ENCODE data around the gene ABTB1.
"Not testable (repeated sequence)": the region's sequence is repeated elsewhere in the genome, so short reads cannot be mapped to it uniquely, and the experiment has no call there.

Gene ABTB1

DNA sequence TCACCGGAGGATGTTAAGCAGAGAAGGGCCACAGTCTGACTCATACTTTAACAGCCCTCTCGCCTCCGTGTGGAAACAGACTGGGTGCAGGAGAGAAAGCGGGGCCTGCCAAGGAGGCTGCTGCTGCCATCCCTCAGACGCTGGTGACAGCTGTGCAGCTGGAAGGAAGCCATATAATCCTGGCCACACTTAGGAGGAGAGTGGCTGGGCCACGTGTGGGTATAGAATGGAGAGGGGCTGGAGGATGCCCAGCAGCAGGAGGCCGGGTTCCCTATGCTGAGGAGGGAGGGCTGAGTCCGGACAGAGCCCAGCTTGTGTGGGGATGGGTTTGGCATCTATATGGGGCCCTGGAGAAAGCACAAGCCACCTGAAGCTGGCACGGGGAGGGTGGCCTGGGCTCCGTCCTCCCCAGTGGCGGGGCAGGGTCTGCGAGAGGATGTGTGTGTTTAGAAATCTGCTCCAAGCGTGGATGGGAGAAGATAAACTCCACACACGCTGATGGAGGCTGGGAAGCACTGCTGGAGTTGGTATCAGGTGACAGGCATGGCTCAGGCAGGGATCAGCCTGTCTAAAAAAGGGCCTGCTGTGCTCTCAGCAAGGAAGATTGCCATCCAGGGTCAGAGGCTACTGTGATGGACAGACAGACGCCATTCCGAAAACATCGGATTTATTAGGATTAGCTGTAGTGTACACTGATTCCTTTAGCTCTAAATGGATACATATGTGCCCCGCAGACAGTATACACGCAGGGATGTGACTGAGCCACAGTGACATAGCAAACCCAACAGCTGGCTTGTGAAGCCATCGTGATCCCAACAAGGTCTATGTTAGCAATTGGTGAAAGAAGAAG is 15.9 kb downstream of the ABTB1 start:
- DNase-seq: no peak

DNA sequence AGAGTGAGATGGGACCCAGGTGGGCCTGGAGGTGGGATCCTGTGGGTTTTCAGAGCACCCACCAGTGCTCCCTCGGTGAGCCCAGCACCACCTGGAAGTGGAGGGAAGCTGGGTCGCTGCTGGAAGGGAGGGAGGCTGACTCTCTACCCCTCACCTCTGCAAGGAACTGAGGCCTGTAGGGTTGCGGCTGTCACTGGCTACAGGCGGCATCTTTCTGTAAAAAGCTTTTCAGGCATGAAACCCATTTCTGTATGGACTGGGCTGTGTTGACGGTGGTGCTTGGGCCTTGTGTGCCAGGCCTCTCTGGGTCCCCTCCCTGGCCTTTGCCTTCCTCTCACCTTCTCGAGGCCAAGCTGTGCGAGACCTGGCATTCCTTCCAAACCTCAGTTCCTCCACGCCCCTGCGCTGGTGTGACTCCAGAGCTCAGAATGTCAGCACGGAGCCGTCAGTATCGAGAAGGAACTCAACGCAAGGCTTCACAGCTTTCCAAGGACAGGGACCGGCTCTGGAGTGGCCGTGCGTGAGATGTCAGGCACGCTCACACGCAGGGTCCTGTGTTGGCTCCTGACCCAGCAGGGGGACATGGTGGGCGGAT is 16.6 kb downstream of the ABTB1 start:
- no peak for DNase-seq

DNA sequence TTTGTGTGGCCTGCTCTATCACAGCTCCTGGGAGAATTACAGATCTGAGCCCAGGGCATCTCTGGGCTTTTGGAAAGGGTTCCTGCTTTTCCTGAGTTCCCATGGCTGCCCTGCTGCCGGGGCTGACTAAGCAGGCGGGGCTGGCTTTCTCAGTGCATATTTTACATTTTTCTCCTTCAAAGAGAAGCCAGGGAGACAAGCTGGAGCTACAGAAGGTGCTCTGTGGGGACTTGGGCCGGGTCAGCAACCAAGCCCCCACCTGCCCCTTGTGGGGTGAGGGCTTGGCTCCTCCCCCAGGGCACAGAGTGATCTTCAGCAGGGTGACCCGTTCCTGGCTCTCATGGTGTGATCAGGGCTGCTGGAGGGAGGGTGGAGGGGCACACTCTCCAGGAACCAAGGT is 17.4 kb downstream of the ABTB1 start:
- no peak for DNase-seq

GRCh38 chr3:127690823-127691452 is 18.2 kb downstream of the ABTB1 start:
- DNase-seq: peak; percentile 23

GRCh38 chr3:127691489-127691888 is 18.7 kb downstream of the ABTB1 start:
- no peak for DNase-seq

DNA sequence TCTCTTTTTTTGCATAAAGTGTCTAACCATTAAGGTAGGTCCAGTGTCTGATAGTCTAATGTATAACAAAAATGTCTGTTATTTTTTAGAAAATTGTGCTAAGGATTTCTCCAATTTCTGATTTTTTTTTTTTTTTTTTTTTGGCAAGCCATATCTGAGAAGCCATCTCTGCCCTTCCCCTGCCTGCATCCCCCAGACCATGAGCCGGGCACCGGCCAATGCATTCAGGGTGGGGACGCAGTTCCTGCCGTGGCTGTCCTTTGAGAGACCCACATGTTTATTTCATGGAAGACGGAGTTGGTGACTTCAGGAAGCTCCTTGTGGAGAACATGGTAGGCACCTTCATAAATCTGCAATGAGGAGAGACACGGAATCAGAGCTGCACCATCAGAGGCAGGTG is 19.2 kb downstream of the ABTB1 start:
- DNase-seq: no peak

DNA sequence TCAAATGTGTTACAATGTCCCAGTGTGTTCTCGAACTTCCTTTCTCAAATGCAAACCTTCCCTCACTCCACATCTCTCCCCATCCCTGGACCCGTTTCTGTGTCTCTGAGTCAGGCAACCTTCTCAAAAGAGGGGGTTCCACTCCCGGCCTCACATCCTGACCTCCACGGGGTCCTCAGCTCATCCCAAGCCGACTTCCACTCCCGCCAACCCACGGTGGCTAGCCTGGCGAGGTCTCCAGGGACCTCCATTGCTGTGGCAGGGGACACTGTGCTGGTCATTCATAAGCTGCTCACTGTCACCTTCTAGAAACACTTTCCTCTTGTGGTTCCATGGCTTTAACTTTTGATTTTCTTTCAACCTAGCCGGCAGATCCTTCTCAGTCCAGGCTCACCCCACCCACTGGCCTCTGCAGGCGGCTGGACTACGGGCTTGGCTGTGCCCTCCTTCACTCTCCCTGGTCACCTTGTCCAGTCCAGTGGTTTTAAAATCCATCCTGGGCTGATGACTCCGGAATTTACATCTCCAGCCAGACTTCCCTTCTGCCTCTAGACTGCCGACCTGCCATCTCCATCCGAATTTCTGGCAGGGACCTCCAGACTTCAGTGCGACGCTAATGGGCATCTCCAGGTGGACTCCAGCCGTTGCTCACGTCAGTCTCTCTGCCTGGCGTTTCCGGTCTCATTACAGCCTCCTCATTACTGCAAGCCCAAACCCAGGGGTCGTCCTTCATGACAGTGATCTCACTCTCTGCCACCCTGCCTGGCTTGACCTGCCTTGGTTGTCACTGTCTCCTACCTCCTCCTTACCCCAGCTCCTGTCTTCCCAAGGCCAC is 20.0 kb downstream of the ABTB1 start:
- no peak for DNase-seq

- DNase-seq: no peak
Measured at GRCh38 chr3:127693336-127693843, 20.6 kb downstream of the ABTB1 start.

DNA sequence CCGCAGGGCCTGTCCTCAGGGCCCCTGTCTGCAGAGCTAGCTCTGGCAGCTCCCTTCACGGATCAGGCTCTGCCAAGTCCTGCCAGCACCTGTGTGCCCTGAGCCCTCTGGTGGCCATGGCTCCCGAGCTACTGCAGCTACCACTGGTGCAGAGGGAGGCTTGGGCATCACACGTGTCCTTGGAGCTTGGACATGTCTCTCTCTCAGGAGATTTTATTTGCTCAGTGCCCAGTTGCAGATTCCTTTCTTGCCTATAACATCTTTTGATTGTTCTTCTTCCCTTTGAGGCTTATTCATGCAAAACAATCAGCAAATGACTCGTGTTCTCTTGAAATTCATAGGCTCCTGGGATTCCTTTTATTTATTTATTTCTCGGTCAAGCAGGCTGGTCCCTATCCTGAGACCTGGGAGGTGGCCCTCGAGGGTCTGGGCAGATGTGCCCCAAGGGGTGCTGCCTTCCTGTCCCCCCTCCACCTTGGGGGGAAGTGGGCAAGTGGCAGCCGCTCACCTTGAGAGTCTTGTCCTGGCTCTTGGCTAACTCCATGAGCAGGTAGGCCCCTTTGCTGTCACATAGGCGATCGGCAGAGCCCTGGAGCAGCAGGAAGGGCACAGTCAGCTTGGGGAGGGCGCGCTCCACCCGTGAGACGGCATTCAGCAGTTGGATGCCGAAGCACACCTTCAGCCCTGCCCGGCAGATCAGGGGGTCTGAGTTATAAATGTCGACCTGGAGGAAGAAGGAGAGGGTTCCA is 21.9 kb downstream of the ABTB1 start:
- DNase-seq: peak; percentile 55

DNA sequence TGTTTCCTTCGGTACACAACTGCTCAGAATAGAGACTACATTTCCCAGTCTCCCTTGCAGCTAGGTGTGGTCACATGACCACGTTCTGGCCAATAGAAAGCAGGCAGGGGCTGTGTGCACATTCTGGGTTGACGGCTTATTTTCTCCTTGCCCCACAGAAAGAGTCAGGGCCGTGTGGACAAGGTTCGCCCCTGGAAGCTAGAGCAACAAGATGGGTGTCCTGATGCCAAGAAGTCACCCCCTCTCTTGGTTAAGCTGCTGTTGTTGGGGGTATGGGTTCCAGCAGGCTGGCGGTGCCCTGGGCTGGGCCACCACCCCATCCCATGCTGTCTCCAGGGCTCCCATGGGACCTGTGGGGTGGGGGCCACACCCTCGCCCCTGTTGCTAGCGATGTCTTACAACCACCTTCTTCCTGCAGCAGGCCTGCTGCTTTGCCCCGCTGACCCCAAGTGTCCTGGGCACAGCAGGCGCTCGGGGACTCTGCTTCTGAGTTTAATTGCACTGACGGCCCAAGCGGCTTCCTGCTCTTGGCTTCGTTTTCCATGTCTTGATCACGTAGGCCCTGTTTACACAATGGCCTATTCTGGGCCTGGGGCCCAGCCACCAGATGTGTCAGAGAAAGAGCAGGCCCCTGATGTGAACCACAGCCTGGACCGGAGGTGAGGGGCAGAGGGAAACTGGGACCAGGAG is 24.9 kb downstream of the ABTB1 start:
- peak; percentile 76 for DNase-seq

GRCh38 chr3:127698286-127698685 is 25.5 kb downstream of the ABTB1 start:
- DNase-seq: no peak

DNA sequence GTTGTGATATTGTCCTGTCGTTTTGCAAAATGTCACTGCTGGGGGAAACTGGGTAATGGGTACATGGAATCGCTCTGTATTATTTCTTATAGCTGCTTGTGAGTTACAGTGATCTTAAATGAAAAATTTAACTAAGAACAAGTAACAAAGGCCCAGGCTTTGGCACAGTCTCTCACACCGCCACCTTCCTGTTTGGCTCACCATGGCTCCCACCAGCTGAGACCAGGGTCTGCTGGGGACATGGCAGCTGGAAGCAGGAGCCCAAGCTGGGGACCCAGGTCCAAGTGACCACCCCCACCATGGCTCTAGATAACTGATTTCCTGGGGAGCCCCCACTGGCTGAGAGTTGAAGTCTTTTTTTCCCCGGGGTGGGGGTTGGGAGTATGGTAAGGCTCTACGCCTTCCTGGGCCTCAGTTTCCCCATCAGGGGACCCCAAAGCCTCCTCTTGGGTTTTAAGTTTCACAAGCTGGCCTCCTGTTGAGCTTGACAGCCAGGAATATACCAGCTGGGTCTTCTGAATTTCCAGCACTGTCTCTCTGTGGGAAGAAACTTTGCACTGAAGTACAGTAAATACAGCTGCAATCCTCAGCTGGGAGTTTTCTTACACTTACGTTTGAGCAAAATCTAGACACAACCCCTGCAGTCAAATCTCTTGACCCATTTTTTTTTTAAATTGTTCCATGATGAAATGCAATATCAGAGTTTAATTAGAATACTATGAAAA is 26.1 kb downstream of the ABTB1 start:
- DNase-seq: no peak

DNA sequence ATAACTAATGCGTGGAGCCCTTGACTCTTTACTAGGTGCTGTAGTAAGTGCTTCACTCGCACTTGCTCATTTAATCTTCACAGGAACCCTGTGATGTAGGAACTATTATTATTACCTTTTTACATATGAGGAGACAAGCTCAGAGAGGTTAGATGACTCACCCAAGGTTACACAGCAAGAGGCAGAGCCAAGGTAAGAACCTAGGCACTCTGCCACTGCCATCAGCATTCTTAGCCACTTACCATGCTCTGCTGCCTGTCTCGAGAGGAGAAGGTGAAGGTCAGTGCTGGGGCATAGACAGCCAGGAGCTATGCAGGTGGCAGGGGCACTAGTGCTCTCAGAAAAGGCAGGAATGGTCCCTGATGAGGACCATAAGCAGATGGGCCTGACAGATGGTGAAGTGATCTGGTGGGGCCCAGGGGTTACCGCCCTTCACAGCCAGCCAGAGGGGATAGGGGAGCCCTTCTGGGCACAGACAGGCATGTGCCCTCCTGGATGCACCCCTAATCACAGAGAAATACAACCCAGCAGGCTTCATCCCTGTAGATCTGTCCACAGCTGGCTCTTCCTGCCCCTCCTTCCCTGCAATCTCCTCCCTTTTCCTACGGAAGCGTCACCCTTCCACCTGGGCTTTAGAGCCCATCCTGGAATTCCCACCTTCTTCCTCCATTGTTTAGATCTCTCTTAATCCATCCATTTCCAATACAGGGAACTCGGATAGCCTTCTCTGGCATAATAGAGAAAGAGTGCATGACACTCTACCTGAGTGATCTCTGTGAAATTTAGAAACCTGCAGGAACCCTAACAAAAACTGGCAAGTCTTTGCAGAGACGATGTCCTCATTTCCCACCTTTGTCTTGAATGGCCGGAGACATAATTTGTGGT is 26.9 kb downstream of the ABTB1 start:
- no peak for DNase-seq

DNA sequence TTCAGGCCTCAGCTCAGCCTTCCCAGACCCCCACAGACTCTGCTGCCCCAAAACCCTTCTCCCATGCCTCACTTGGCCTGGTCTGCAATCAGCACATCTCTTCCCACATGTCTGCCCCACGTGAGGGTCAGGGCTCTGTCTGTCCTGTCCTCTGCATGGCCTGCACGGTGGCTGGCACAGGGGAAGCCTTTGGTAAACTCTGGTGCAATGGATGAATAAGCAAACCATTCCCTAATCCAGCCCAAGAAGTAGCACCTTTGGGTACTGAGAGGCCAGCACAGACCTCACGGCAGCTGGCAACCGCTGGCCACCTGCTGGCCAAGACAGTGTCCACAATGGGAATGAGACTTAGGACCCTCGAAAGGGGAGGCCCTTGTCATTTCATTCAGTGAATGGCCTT is 27.7 kb downstream of the ABTB1 start:
- no peak for DNase-seq

DNA sequence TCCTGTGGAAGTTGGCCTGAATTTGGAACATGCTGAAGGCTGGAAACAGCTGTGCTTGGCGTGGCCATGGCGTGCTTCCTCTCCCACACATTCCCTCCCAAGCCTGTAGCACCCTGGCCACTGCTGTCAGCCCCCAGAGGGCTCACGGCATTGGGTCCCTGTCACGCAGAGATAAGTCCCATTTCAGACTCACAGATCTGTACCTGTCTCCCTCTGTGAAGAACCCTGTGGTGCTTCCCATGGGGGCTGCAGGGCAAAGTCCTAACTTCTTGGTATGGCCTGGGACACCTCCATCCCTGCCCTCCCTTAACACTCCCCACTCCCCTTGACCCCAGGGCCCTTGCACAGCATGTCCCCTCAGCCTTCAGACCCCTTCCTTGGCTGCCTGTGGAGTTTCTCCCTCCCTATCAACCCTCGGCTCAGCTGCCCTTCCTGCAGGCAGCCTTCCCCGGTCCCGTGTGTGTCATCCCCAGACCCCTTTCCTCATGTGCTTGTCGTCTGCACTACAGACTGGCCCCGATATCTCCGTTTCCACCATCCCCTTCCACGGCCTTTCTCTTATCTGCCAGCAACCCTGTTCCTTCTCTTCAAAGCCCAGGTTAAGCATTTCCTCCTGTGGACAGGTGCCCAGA is 28.6 kb downstream of the ABTB1 start:
- DNase-seq: no peak

DNA sequence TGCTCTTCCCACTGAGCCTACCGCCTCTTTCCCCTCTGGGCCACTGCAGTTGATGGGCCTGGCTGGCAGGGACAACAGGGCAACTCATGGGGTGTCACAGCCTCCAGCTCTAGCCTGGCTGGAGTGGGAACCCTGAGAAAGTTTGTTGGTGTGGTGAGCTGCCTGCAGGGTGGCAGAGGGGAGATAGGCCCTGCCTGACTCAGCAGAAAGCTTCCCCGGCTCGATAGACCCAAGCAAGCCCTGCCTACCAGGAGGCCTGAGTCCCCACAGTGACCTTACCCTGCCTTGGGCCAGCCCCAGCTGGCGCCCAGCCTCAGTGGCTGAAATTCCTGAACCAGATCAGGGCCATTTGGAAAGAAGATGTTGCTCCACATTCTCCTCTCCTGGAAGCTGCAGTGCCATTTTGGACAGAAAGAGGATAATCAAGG is 29.4 kb downstream of the ABTB1 start:
- no peak for DNase-seq

DNA sequence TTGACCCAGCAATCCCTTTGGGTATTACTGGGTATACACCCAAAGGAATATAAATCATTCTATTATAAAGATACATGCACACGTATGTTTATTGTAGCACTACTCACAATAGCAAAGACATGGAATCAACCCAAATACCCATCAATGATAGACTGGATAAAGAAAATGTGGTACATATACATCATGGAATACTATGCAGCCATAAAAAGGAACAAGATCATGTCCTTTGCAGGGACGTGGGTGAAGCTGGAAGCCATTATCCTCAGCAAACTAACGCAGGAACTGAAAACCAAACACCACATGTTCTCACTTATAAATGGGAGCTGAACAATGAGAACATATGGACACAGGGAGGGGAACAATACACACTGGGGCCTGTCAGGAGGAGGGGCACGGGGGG is 32.1 kb downstream of the ABTB1 start:
- DNase-seq: not testable (repeated sequence)

- no peak for DNase-seq
Measured at GRCh38 chr3:127706312-127706711, 33.6 kb downstream of the ABTB1 start.

GRCh38 chr3:127706785-127707351 is 34.1 kb downstream of the ABTB1 start:
- no peak for DNase-seq

All from activated CD4-positive, alpha-beta T cell treated with anti-CD3 and anti-CD28 coated beads, Interleukin-2, Interleukin-6, amounts not matched to agents 100 ng/mL and 50 ng/mL, durations not matched to agents 16 hours and 8 hours (primary cell).